Uterus (tissue), 2 donors: ENCODE measurements around the gene SLC16A1.

Source experiments
- CTCF ChIP-seq, 4 experiments: fragments of 200-600 bp in 2 of 4; fragments of 450-650 bp in 2 of 4; sonication (generic) in 2 of 4; IDR thresholded peaks; one replicate each; pipeline ENCODE4 v1.5.1; 2016 to 2019; ENCODE audit warnings: antibody characterized with exemption in 4 of 4, mild to moderate bottlenecking in 2 of 4, moderate library complexity in 1 of 4
- POLR2A ChIP-seq, 2 donors: fragments of 450-650 bp; IDR thresholded peaks; one replicate each; pipeline ENCODE4 v1.6.1; 2016; ENCODE audit warnings: antibody characterized with exemption in 2 of 2, mild to moderate bottlenecking in 1 of 2, moderate library complexity in 1 of 2

GRCh38 chr1:112881742-112882127 is 74.3 kb downstream of the SLC16A1 start:
- TF ChIP-seq CTCF (IDR thresholded peaks at IDR 0.05) (no peak), POLR2A (IDR thresholded peaks at IDR 0.05) (no peak)
